SKM-1 (cell line): ENCODE data around the gene SLC26A8.
"Not testable (repeated sequence)": the region's sequence is repeated elsewhere in the genome, so short reads cannot be mapped to it uniquely, and the experiment has no call there.

Experiments used
- DNase-seq: peaks from one replicate; lab custom pipeline; 2025; ENCODE audit not compliant: unreplicated experiment; lab: John Stamatoyannopoulos, UW

SLC26A8 gene

GRCh38 chr6:36052097-36052496 lies 27.7 kb upstream of the SLC26A8 start:
- no peak for DNase-seq

DNA sequence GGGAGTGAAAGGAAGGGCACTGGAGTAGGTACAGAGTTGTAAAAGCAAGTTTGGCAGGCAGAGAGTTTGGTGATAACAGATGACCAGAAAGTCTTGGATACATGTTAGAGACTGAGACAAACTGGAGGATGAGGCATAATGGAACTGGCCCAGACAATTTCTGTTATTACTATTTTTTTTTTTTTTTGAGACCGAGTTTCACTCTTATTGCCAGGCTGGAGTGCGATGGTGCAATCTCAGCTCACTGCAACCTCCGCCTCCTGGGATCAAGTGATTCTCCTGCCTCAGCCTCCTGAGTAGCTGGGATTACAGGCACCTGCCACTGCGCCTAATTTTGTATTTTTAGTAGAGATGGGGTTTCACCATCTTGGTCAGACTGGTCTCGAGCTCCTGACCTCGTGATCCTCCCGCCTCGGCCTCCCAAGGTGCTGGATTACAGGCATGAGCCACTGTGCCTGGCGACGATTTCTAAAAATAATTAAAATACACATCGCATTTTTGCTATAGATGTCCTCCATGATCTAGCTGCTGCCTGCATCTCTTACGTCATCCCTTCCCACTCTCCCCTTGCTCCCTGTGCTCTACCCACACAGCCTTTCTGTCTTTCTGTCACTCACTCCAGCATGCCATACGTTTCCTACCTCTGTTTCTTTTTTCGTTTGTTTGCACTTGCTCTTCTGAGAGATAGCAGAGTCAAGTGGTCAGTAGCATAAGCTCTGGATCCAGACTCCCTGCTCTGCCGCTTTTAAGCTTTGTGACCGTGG lies 26.7 kb upstream of the SLC26A8 start:
- DNase-seq = no peak

DNA sequence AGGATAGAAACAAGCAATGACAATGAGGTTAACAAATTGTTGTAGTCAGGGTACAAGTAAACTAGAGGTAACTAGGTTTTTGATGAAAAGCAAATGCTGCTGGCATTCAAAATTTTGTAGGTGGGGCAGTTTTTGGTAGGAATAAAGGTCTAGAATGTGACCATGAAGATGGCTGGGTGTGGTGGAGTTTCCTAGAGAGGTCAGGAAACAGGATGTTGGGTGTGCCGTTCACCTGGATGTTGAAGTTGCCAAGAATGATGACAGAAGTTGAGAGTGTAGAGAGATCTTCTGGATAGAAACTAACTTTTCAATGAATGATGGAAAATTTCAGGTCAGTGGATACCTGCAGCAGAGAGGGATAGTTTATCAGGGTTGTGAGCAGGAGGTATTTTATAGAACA lies 25.9 kb upstream of the SLC26A8 start:
- no peak for DNase-seq

GRCh38 chr6:36049582-36049981 lies 25.1 kb upstream of the SLC26A8 start:
- DNase-seq = no peak

DNA sequence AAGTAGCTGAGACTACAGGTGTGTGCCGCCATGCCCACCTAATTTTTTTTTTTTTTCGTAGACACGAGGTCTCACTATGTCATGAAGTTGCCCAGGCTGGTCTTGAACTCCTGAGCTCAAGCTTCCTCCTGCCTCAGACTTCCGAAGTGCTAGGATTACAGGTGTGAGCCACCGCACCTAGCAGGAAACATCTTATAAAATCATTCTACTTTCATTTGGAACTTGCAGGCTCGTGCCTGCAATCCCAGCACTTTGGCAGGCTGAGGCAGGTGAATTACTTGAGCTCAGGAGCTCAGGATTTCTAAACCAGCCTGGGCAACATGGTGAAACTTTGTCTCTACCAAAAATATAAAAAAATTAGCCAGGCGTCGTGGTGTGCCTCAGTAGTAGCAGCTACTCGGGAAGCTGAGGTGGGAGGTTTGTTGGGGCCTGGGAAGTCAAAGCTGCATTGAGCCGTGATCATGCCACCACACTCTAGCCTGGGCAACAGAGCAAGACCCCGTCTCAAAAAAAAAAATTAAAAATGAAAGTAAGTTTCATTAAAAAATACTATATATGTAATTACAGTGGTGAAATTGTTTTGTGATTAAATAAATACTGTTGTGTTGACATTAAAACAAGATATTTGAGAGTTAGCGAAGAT lies 18.3 kb upstream of the SLC26A8 start:
- no peak for DNase-seq

DNA sequence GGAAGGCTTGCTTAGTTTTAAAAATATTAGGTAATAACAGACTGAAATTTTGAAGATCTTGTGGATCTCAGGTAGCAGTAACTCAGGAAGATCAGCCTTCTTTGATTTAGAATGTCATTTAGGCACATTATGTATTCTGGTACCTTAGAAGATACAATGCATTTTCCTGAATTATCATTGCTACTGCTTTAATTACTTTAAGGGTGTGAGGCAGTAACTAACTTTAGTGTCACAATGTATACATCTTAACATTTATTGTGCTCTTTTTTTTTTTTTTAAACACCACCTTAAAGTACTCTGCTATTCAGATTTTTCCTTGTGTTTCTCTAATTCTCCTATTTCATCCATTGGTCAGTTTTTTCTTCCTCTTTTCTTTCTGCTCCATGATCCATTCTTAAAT lies 16.5 kb upstream of the SLC26A8 start:
- DNase-seq = no peak

DNA sequence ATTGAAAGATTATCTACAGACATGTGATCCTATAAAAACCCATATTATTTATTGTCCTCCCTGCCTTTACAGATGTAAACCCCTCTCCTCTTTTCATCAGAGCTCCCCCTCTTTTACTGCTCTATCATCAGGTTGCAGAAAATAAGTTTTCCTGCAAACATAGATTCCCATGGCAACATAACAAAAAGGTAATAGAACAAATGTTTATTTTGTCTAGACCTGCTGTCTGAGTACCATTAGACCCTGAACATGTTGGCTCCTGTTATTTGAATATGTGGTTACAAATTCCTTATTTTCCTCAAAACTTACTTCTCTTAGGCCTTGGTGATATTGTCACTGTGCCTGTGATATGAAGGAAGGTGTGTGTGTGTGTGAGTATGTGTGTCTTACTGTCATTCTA lies 14.7 kb upstream of the SLC26A8 start:
- DNase-seq = no peak

GRCh38 chr6:36038120-36038876 lies 13.9 kb upstream of the SLC26A8 start:
- no peak for DNase-seq

DNA sequence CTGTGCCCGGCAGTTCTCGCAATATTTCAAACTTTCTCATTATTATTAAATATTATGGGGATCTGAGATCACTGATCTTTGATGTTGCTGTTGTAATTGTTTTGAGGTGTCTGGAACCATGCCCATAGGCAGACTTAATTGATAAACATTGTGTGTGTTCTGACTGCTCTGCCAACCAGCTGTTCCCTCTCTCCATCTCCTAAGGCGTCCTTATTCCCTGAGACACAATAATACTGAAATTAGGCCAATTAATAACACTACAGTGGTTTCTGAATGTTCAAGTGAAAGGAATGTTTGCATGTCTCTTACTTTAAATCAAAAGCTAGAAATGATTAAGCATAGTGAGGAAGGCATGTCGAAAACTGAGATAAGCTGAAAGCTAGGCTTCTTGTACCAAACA lies 10.8 kb upstream of the SLC26A8 start:
- DNase-seq = no peak

DNA sequence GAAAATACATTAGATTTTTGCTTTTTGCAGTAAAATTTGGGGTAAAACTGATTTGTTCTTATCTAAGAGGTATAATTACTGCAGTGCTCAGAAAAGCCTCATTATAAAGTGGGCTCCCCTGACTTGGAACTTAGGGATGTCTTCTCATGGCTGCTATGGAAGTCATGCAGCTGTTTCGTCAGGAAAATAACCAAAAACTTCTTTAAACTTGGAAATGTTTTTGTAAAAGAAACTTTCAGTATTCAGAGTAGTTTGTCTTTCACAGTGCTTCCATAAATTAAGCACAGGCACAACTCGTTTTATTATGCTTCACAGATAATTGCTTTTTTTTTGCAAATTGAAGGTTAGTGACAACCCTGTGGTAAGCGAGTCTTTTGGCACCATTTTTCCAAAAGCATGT lies 10.0 kb upstream of the SLC26A8 start:
- DNase-seq = no peak

GRCh38 chr6:36033935-36034334 lies 9.5 kb upstream of the SLC26A8 start:
- DNase-seq = no peak

DNA sequence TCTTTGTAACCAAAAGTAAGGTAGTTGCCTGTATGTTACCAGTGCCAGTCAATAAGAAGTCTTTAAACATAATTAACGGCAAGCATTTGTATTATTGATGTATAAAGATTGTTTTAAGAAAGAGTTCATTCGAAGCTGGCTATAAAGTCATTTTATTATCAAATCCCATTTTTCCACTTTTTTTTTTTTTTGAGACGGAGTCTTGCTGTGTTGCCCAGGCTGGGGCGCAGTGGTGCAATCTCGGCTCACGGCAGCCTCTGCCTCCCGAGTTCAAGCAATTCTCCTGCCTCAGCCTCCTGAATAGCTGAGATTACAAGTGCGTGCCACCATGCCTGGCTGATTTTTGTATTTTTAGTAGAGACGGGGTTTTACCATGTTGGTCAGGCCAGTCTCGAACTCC lies 8.7 kb upstream of the SLC26A8 start:
- not testable (repeated sequence) for DNase-seq

GRCh38 chr6:36032261-36032660 lies 7.8 kb upstream of the SLC26A8 start:
- DNase-seq = peak; percentile 73

- peak; percentile 59 for DNase-seq
These were observed 5.0 kb upstream of the SLC26A8 start for GRCh38 chr6:36029464-36029863.

- peak; percentile 47 for DNase-seq
These were observed 4.5 kb upstream of the SLC26A8 start for GRCh38 chr6:36028877-36029324.

DNA sequence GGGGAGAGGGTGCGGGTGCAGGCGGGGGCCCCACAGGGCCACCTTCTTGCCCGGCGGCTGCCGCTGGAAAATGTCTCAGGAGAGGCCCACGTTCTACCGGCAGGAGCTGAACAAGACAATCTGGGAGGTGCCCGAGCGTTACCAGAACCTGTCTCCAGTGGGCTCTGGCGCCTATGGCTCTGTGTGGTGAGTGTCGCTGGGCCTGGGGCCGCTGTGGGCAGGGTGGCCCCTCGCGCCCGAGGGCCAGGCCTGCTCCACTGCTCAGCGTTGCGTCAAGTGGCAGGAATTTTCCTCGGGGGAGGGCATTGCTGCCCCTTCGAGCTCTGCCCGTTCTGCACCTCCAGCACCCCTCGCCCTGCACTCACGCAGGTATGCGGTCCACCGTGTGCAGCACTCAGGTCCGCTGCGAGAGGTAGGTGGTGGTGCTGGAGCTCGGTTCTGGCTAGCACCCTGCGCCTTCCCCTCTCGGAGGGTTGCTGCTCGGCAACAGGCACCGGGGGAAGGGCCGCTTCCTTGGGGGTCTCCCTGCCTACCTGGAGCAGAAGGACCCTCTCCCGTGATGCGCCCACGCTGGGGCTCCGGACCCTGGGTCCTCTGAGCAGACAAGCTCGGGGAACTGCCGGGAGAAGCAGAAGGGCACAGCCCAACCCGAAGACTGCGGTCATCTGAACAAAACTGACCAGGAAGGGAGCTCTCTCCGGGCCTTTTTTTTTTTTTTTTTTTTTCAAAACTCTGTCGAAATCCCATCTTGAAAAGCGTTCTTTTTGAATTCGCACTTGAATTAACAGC lies 3.8 kb upstream of the SLC26A8 start:
- no peak for DNase-seq

GRCh38 chr6:36027501-36028087 lies 3.2 kb upstream of the SLC26A8 start, which contains the start of gene MAPK14:
Gene MAPK14, plus strand, starts transcription at chr6:36027808. Its CDS starts 350 bp downstream, at chr6:36028158.
- peak; percentile 99 for DNase-seq

DNA sequence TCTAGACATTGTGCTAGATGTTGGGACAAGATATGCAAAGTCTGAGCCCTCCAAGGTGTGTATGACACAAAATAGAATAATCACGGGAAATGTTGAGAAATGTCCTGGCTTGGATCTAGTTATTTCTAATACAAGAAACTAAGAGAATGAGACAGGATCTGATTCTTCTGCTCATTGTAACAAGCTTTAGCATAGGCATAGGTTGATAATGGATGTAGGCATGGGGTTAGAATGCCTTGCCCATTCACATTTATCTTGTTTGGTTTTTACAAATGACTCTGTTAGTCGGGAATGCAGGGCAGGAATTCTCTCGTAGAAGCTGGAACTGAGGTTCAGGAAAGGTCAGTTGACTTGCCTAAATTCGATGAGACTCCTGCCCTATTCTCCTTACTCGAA lies 1.5 kb upstream of the SLC26A8 start:
- no peak for DNase-seq

- DNase-seq = no peak
These were observed 955 bp upstream of the SLC26A8 start for GRCh38 chr6:36025260-36025931.

DNA sequence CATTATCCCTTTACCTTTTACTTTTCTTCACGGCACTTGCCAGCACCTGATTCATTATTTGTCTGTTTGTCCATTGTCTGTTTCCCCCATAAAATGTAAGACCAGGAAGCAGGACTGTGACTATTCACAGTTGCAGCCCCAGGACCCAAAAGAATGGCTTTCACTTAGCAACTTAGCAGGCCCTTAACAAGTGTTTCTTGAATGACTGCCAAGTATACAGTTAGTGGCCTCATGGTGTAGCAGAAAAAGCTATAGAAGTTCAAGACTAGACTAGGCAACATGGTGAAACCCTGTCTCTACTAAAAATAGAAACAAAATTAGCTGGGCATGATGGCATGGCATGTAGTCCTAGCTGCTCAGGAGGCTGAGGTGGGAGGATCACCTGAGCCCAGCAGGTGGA lies 4.3 kb downstream of the SLC26A8 start:
- no peak for DNase-seq
